PC-3 (cell line): ENCODE data around the gene RERE. TPM values are rescaled to one million over a fixed set of nuclear protein-coding genes. Genes with fewer than 3 reads are reported as not detected.

Experiments
- ATAC-seq: fragments of 200-7000 bp; cut with Tn5 transposase; 2 replicates; pipeline ENCODE4 v1.9.1; 2020; ENCODE audit warnings: mild to moderate bottlenecking, moderate library complexity
- BruUV-seq: library from RNA; stranded (reverse); fragments of 400-500 nt; replicated peaks from 2 replicates; lab custom pipeline; 2021; lab: Mats Ljungman, UMichigan
- CTCF ChIA-PET: fragments of 300-600 bp; sonication (Branson Sonifier 250); formaldehyde crosslinking; loops from one replicate; lab custom pipeline; 2022; ENCODE audit warnings: antibody characterized with exemption; lab: Charles Lee
- POLR2A ChIA-PET: fragments of 300-600 bp; sonication (Branson Sonifier 250); formaldehyde crosslinking; loops from one replicate; lab custom pipeline; 2022; ENCODE audit warnings: antibody characterized with exemption; ENCODE audit not compliant: unreplicated experiment; lab: Charles Lee
- DNase-seq: peaks from one replicate; pipeline ENCODE4 v3.0.0-alpha.2; 2015
- H2AFZ ChIP-seq: fragments of 300-600 bp; sonication (generic); 2 replicates; pipeline ENCODE4 v1.6.0; 2016; ENCODE audit warnings: antibody characterized with exemption, low read length
- H3F3A ChIP-seq: fragments of 300-600 bp; sonication (generic); one replicate; pipeline ENCODE4 v1.6.0; 2017; ENCODE audit warnings: antibody characterized with exemption, low read length, control low read depth, mild to moderate bottlenecking; ENCODE audit not compliant: unreplicated experiment
- H3K27ac ChIP-seq: fragments of 300-600 bp; sonication (generic); 2 replicates; pipeline ENCODE4 v1.5.1; 2016; ENCODE audit warnings: mild to moderate bottlenecking, low read length
- H3K27me3 ChIP-seq: fragments of 300-600 bp; sonication (generic); 2 replicates; pipeline ENCODE4 v1.6.1; 2016; ENCODE audit warnings: low read length, mixed read lengths
- H3K36me3 ChIP-seq: fragments of 300-600 bp; sonication (generic); 2 replicates; pipeline ENCODE4 v1.6.1; 2016; ENCODE audit warnings: low read depth, mixed run types, low read length, mixed read lengths
- H3K4me1 ChIP-seq: fragments of 300-600 bp; sonication (generic); 2 replicates; pipeline ENCODE4 v1.5.1; 2016; ENCODE audit warnings: low read length; ENCODE audit not compliant: insufficient read depth
- H3K4me2 ChIP-seq: fragments of 300-600 bp; sonication (generic); 2 replicates; pipeline ENCODE4 v1.6.0; 2016; ENCODE audit warnings: low read length
- H3K4me3 ChIP-seq: fragments of 300-600 bp; sonication (generic); 2 replicates; pipeline ENCODE4 v1.5.1; 2016; ENCODE audit warnings: mild to moderate bottlenecking, low read length, mixed read lengths
- H3K79me2 ChIP-seq: fragments of 300-600 bp; sonication (generic); 2 replicates; pipeline ENCODE4 v1.6.1; 2017; ENCODE audit warnings: low read length, mixed read lengths
- H3K9ac ChIP-seq: fragments of 300-600 bp; sonication (generic); 2 replicates; pipeline ENCODE4 v1.6.0; 2016; ENCODE audit warnings: mild to moderate bottlenecking, low read length
- H3K9me2 ChIP-seq: fragments of 300-600 bp; sonication (generic); replicated peaks from 2 replicates; pipeline ENCODE4 v1.6.1; 2016; ENCODE audit warnings: mixed run types, low read length, mixed read lengths
- H3K9me3 ChIP-seq: fragments of 300-600 bp; sonication (generic); 2 replicates; pipeline ENCODE4 v1.6.1; 2016; ENCODE audit warnings: low read length, mixed read lengths
- H4K20me1 ChIP-seq: fragments of 300-600 bp; sonication (generic); 2 replicates; pipeline ENCODE4 v1.6.1; 2016; ENCODE audit warnings: low read length, mixed read lengths
- CTCF ChIP-seq: fragments of 300-600 bp; sonication (generic); conservative IDR thresholded peaks from 2 replicates; pipeline ENCODE4 v1.5.1; 2017; ENCODE audit warnings: antibody characterized with exemption, low read depth, mild to moderate bottlenecking, low read length
- EZH2 ChIP-seq: fragments of 300-600 bp; sonication (generic); IDR thresholded peaks from one replicate; pipeline ENCODE4 v1.6.1; 2017; ENCODE audit warnings: antibody characterized with exemption, mild to moderate bottlenecking, low read length; ENCODE audit not compliant: unreplicated experiment
- EZH2phosphoT487 ChIP-seq: fragments of 300-600 bp; sonication (generic); IDR thresholded peaks from 2 replicates; pipeline ENCODE4 v1.6.1; 2018; ENCODE audit warnings: mild to moderate bottlenecking, antibody characterized with exemption, low read length, borderline replicate concordance
- intact Hi-C: fragments of 100-400 bp; cut with micrococcal nuclease; formaldehyde crosslinking; loops from 2 replicates; pipeline ENCODE4 v1.9.0; 2023
- total RNA-seq: library from RNA; depleted of rRNA; stranded (reverse); fragments of >200 nt; gene quantifications from 2 replicates; pipeline ENCODE4 v1.2.3, GENCODE V29; 2014

RERE gene
- total RNA-seq, 1 experiment from 2014 or later = 24.2 TPM

- H3K79me2 ChIP-seq = no peaks in the 10 kb centered on the region
- DNase-seq (no peak), ATAC-seq (no peak)
- no peaks in the 10 kb centered on the region for H3K36me3 ChIP-seq
- H3K9ac ChIP-seq = no peak overlapping the region
- ChIA-PET CTCF (no interaction called here), POLR2A (no interaction called here)
- H3K4me2 ChIP-seq = no peak overlapping the region
- no peak overlapping the region for H2AFZ ChIP-seq
- no peaks in the 10 kb centered on the region for H3F3A ChIP-seq
- BruUV-seq = no TSS peak
- intact Hi-C loops = loop anchor here (5.0 kb wide), 1 partner anchor 244 kb away; no protein-coding TSS in a partner anchor
- H3K9me3 ChIP-seq = no peaks in the 10 kb centered on the region
- H3K27ac ChIP-seq = no peak overlapping the region
- H3K4me3 ChIP-seq = no peak overlapping the region
- H3K9me2 ChIP-seq = no peaks in the 10 kb centered on the region
- TF ChIP-seq EZH2 = no peak
- TF ChIP-seq EZH2phosphoT487 = no peak
- TF ChIP-seq CTCF = no peak
- H3K27me3 ChIP-seq = no peaks in the 10 kb centered on the region
- no peaks in the 10 kb centered on the region for H4K20me1 ChIP-seq
- H3K4me1 ChIP-seq = peaks cover 19% of the 10 kb centered on the region
Measured at GRCh38 chr1:8458607-8459006, 358.8 kb downstream of the RERE start.

DNA sequence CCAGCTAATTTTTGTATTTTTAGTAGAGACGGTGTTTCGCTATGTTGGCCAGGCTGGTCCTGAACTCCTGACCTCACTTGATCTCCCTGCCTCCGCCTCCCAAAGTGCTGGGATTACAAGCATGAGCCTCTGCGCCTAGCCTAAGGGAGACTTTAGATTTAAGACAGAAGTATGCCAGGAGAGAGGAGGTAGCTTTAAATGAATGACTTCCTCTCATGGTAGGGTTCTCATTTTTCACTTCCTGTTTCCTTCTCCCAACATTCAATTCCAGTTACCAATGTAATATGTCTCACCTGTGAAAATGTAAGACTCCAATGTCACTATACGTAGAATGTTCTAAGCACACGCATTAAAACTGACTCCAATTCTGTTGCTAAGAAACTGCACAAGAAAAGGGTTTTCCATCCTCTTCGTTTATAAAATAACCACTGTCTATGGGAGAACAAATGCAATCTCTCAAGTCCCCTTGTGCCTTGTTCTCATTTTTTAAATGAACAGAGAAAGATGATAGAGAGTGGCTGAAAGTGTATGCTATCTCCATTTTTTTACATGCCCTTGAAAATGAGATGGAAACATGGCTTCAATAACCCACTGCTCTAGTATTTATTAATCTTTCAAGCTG lies 359.6 kb downstream of the RERE start:
- Histone ChIP-seq H3K27me3 (no peaks in the 10 kb centered on the region), H3F3A (no peaks in the 10 kb centered on the region), H3K27ac (no peak overlapping the region), H3K36me3 (no peaks in the 10 kb centered on the region), H3K9me2 (no peaks in the 10 kb centered on the region), H3K4me1 (peaks cover 12% of the 10 kb centered on the region), H3K9me3 (no peaks in the 10 kb centered on the region), H3K4me3 (no peak overlapping the region), H2AFZ (no peak overlapping the region), H3K4me2 (no peak overlapping the region), H3K79me2 (no peaks in the 10 kb centered on the region), H4K20me1 (no peaks in the 10 kb centered on the region), H3K9ac (no peak overlapping the region)
- intact Hi-C loops = loop anchor here (5.0 kb wide), 1 partner anchor 244 kb away; no protein-coding TSS in a partner anchor
- DNase-seq (no peak), ATAC-seq (no peak)
- no TSS peak for BruUV-seq
- CTCF ChIA-PET = interaction anchor here (0.7 kb wide), 1 partner anchor 58 kb away, joined by 4 read pairs; no protein-coding TSS in a partner anchor
- POLR2A ChIA-PET = no interaction called here
- TF ChIP-seq CTCF = no peak
- no peak for TF ChIP-seq EZH2phosphoT487
- no peak for TF ChIP-seq EZH2

DNA sequence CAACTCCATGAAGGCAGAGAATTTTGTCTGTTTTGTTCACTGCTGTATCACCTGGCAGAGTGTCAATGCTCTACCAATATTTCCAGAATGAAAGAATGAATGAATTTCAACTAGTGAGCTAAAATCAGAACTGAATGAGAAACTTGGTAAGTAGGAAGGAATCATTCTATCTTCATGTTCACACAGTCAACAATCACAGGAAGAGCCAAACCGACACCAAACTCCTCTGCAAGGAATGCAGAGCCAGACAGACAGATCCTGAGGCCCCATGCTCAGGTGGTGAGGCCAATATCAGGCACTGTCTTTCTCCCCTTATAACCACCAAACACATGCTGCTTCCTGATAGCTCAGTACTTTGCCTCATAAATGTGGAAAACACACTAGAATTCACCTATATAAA lies 360.4 kb downstream of the RERE start:
- no peak for TF ChIP-seq CTCF
- no peak for TF ChIP-seq EZH2
- TF ChIP-seq EZH2phosphoT487 = no peak
- no peak overlapping the region for H3K27ac ChIP-seq

More for the DNA sequence above, 360.4 kb downstream of the RERE start:
- Histone ChIP-seq H3K9ac (no peak overlapping the region), H4K20me1 (no peaks in the 10 kb centered on the region), H3K9me2 (no peaks in the 10 kb centered on the region), H3K36me3 (no peaks in the 10 kb centered on the region), H3K4me1 (peaks cover 11% of the 10 kb centered on the region), H3F3A (no peaks in the 10 kb centered on the region), H3K4me3 (no peak overlapping the region), H3K9me3 (no peaks in the 10 kb centered on the region), H3K79me2 (no peaks in the 10 kb centered on the region), H3K27me3 (no peaks in the 10 kb centered on the region), H2AFZ (no peak overlapping the region), H3K4me2 (no peak overlapping the region)
- no peak for DNase-seq
- BruUV-seq = no TSS peak
- no peak for ATAC-seq
- POLR2A ChIA-PET = no interaction called here
- intact Hi-C loops = loop anchor here (5.0 kb wide), 1 partner anchor 245 kb away; no protein-coding TSS in a partner anchor
- CTCF ChIA-PET = no interaction called here
